HG03039 (cell line): ENCODE measurements around the gene AGAP3.
"Not testable (repeated sequence)": the region's sequence is repeated elsewhere in the genome, so short reads cannot be mapped to it uniquely, and the experiment has no call there.

ENCODE experiments used
- ATAC-seq: cut with Tn5 transposase; IDR thresholded peaks from one replicate; pipeline ENCODE4 v1.9.1; 2021; ENCODE audit warnings: mild to moderate bottlenecking, moderate library complexity; ENCODE audit not compliant: unreplicated experiment

The AGAP3 gene

DNA sequence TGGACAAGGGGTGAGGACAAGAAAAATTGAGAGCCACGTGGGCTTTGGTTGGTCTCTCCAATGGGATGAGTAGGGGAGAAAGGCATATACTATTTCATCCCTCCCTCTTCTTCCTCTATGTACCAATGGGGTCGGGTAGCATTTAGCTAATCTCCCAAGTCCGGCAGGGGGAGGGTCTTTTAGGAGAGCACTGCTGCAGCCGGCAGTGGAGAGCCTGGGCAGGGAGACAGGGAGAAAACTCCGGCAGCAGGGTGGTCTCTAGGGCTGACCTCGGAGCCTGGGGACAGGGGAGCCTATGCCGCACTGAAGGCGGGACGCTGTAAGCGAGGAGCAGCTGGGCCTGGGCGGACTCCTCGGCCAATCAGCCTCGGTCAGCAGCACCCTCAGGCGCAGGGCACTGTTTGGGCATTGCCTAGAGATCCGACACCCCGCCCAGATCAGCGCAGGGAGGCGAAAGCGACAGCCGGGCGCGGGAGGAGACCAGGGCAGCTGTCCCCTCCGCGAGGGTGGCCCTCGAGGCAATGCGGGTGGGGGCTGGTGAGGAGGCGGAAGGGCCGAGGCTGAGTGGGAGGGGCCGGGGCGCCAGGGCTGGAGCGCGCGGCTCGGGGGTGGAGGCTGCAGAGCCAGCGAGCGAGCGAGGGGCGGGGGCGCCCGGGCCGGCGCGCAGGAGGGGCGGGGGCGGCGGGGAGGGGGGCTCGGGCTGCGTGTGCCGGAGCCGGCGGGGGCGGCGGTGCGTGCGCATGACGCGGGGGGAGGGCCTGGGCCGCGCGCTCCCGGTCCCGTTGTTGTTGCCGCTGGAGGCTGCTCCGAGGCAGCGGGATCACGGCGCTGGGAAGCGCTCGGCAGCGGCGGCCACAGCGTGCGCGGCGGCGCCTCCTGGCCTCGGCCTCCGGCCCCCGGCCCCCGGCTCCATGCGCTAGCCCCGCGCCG lies at the start of gene AGAP3:
AGAP3 (plus strand) TSS at position 785 of the 930 bp plus-strand sequence. CDS start 267 bp downstream, outside the sequence.
- ATAC-seq: peak; percentile 36

DNA sequence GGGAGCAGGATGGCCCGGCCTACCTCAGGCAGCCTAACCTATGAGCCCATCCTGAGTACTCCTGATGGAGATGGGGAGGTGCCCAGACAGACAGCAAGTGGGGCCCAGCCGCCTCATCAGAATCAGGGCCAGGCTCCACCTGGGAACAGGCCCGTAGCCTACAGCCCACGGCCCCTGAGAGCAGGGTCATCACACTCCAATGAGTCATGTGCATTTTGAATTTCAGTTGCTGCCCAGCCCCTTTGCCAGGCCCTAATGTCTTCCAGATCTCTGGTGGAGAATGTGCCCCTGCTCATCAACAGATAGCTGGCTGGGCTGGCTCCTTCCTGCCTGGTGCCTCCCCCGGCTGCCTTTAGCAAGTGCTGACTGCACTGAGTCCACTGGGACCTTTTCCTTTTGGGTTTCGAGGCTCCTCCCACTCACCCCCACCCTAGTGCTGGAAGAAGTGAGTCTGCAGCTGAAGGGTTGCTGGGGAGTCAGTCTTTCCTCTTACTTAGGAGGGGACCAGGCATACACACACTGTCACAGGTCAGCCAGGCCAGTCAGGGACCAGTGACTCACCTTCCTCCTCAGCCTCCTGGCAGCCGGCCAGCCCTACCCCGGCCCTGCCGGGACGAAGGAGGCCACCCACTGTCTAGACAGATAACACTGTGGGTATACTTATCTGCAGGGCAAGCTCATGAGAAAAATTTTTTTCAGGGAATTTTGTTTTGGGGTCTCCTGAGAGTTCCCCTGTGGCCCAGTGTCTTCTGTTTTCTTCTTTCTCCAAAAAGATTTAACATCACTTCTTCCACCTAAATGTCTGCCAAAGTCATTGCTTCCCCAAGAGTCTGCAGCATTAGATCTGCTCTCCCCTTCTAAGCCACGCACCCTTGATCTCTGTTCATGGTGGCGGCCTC lies 47.1 kb upstream of the AGAP3 start:
- no peak for ATAC-seq

DNA sequence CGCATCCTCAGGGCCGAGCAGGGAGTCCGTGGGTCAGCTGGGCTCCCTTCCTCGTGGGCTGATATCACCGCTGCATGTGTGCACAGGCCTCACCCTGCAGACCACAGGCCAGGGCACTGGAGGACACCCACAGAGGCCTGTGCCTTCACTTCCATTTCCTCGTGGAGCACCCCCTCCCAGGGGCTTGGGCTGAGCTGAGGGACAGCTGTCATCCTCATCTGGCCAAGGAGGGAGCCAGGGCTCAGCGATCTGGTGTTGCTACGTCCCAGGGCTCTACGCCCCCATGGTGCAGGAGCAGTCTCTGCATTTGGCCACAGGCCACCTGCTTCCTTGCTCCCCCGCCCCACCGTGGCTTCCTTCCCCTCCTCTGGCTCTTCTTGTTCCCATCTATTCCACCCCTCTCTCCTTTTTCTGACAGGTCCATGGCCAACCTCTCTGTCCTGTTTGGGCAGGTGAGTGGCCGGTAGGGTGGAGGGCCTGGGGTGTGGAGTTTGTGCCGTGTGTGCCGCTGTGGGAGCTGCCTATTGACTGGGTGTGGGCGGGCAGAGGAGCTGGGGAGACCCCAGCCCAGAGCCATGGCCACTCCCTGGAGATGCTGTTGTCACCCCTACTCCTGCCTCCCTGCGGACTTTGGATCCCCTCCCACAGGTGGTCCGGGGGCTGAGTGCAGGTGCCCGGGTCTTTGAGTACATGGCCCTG lies 46.3 kb upstream of the AGAP3 start:
- no peak for ATAC-seq

DNA sequence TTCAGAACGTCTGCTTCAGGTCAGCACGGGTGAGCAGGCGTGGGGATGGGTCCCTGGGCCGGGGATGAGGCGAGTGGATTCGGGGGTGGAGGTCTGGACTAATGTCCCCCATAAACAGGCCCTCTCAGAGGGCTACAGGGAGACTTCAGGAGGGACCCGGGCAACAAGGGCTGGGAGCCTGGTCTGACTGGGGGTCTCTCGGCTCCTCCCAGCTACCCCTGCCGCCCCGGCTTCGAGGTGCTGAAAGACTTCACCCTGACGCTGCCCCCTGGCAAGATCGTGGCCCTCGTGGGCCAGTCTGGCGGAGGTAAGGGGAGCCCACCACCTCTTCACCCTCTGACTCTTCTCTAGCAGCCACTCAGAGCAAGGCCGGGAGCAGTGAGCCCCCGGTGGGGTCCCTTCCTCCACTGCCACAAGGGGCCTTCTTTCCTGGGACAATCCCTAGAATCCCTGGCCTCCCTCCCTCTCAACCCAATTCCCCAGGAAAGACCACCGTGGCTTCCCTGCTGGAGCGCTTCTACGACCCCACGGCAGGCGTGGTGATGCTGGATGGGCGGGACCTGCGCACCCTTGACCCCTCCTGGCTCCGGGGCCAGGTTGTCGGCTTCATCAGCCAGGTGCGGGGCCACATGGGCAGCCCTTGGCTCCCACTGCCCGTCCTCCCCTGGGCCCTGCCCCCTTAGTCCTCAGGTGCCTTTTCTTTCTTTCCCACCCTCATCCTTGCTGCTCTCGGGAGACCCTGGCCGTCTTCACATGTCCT lies 45.5 kb upstream of the AGAP3 start:
- no peak for ATAC-seq

DNA sequence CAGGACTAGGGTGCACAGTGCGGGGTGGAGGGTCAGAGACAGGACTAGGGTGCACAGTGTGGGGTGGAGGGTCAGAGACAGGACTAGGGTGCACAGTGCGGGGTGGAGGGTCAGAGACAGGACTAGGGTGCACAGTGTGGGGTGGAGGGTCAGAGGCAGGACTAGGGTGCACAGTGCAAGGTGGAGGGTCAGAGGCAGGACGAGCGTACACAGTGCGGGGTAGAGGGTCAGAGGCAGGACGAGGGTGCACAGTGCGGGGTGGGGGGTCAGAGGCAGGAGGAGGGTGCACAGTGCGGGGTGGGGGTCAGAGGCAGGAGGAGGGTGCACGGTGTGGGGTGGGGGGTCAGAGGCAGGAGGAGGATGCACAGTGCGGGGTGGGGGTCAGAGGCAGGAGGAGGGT lies 42.8 kb upstream of the AGAP3 start:
- ATAC-seq: not testable (repeated sequence)

DNA sequence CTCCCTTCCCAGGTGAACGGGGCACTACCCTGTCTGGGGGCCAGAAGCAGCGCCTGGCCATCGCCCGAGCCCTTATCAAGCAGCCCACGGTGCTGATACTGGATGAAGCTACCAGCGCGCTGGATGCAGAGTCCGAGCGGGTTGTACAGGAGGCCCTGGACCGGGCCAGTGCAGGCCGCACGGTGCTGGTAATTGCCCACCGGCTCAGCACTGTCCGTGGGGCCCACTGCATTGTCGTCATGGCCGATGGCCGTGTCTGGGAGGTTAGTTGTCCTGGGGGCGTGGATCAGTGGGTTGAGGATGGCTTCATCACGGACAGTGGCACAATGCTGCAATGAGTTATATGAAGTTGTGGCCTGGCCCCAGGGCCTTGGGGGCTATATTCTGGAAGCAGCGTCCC lies 42.3 kb upstream of the AGAP3 start:
- no peak for ATAC-seq

DNA sequence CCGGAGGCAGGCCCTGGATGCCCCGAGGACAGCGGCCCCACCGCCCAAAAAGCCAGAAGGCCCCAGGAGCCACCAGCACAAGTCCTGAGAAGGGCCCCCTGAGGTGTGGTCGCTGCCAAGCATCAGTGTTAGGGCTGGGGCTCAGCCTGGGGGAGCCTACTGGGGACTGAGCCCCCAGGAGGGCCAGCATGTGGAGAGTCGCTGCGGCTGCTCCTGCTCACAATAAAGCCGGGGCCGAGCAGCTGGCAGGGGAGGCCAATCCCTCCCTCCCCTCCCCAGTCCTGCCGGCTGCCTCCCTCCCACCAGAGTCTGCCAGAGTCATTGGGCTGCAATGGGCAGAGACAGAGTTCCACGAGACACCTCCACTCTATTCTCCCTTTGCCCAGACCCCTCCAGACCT lies 41.0 kb upstream of the AGAP3 start:
- no peak for ATAC-seq

DNA sequence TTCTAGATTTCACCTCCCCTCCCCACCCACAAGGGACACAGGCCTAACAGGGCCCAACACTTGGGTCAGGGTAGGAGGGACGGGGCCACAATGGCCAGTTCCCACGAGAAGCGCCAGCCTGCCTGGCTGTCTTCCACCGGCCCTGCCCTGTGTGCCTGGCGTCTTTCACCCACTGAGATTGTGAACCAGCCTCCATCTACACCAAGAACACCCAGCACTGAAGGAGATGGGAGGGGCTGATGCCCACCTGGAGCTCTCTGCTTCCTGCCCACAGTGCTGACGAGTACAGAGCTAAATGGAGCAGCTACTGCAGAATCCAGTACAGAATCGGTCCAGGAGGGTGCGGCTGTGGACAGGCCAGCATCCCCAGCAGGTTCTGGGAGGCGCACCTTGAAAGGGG lies 40.3 kb upstream of the AGAP3 start:
- no peak for ATAC-seq

DNA sequence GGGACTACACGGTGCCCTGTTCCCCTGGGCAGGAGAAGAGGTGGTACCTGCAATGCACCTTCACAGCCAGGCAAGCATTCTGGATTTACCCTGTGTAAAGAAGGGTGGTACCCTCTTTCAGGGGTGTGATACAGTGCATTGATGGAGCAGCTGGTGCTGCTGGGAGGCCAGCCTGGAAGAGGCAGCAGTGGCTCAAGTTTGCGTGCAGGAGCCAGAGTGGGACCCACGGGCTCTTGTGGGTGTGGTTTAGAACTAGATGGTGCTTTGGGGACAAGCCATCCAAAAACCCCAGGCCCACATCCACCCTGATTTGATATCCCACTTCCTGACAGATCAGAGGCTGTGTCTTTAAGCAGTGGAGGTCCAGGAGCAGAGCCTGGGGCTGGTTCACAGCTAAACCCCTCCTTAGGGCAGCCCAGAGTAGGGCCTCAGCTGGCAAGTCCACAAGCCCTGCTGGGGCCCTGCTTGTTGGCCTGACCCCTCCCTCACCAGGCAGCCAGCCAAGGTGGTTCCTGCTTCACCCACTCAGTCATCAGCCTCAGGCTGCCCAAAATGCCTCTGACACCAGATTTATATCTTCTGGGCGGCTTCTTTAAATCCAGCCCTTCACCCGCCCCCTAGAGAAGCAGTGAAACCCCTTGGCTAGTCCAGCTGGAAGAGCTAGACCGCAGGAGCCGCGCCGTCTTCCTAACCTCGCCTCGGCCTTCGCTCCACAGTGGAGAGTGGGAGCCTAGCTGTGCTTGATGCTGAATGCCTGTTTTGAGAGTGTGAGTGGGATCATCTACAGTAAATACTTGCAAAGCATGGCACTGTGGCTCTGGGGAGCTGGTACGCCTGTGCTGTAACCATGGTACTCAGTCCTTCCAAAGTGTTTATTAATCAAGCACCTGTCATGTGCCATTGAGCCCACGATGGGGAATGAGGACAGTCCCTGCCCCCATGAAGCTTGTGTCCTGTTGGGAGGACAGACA lies 39.4 kb upstream of the AGAP3 start:
- ATAC-seq: no peak

DNA sequence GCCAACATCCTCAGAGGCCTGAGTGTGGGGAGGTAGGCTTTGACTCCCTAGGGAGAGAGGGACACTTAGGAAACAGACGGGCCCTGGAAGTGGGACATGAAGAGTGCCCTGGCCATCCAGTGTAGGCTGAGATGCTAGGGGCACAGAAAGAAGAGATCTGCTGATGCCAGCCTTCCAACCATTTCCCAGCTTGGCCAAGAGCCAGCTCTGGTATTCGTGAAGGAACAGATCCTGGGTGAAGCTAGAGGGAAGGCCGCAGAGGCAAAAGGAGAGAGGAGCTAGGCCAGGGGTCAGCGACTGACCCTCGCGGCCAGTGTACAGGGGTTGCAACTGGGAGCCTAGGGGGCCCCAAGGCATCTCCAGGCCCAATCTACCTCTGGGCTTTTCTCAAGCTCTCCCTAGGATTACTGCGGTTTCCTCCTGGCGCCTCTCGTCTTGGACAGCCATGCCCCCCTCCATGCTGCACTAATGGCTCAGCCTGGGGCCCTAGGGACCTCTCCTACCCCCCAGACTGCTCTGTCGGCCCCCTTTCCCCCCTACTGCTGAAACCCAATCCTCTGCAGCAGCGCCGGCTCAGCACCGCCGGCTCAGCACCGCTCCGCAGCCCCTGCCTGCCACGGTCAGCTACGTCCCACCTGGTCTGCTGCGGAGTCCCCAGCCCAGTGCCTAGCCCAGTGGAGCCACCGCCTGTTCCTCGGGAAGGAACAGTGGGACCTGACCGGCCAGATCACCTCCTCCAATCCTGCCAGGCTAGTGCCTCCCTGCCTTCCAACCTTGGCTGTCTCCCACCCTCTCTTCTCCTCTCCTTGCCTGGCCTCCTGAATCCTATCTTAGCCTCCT lies 38.1 kb upstream of the AGAP3 start, which contains the start of gene ASIC3:
ASIC3 (plus strand) TSS at position 556 of the 840 bp plus-strand sequence. CDS start 355 bp downstream, outside the sequence.
- no peak for ATAC-seq

DNA sequence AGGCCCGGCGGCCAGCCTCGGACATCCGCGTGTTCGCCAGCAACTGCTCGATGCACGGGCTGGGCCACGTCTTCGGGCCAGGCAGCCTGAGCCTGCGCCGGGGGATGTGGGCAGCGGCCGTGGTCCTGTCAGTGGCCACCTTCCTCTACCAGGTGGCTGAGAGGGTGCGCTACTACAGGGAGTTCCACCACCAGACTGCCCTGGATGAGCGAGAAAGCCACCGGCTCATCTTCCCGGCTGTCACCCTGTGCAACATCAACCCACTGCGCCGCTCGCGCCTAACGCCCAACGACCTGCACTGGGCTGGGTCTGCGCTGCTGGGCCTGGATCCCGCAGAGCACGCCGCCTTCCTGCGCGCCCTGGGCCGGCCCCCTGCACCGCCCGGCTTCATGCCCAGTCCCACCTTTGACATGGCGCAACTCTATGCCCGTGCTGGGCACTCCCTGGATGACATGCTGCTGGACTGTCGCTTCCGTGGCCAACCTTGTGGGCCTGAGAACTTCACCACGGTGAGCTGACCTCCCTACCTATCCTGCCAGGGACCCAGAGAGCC lies 37.3 kb upstream of the AGAP3 start:
- no peak for ATAC-seq

DNA sequence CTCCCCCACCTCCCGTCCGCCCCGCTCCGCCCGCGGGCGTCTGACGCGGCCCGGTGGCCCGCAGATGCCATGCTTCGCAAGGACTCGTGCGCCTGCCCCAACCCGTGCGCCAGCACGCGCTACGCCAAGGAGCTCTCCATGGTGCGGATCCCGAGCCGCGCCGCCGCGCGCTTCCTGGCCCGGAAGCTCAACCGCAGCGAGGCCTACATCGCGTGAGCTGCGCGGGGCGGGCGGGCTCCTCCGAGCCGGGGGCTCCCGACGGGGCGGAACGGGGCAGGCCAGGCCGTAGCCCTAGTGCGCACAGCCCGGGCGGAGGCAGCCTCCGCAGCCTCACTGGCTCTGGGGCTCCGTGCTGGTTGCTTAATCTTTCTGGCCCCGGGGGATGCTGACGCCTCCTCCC lies 35.2 kb upstream of the AGAP3 start:
- no peak for ATAC-seq

DNA sequence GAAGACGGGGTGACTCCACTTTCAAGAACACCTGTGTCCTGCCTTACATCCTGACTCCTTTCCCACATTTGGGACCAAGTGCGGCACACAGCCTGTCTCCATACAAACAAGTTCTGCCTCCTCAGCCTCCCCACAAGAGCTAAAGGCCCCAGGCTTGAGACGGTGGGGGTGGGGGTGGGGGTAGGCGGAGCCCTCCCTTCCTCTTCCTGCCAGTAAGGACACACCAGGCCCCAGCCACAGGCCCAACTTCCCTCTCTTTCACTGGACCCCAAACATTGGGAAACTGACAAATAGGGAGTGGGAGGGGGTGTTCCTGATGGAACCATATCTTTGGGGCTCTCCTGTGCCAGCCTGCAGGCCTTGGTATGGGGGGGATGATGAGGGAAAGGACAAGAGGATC lies 33.2 kb upstream of the AGAP3 start:
- no peak for ATAC-seq

DNA sequence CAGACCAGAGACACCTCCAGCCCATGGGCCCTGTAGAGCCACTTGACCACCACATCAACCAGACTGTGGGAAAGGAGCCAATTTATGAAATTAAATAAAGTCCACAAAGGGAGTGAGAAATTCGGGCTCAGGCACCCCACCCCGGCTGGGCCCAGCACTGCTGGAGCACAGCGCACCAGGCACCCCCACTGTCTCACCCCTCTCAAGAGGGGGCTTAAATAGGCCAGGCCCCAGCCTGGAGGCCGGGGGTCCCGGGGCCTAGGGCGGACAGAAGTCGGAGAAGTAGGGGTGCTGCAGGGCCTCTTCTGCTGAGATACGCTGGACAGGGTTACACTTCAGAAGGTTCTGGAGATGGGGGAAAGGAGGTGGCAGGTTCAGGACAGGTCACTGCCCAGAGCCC lies 32.5 kb upstream of the AGAP3 start:
- ATAC-seq: no peak

DNA sequence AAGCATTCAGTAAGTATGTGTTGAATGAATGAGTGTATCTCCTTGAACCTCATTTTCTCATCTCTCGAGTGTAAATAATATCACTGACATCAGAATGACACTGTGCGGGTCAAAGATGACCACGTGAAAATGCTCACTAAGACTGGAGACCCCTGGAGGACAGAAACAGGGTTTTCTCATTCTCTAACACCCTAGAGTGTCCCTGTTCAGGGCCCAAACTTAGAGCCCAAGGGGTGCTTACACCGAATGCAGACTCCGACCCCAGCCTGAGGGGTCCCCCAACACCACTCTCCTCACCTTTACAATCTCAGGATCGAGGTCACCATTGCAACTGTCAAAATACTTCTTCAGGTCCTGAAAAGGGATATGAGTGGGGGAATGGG lies 30.0 kb upstream of the AGAP3 start:
- no peak for ATAC-seq

DNA sequence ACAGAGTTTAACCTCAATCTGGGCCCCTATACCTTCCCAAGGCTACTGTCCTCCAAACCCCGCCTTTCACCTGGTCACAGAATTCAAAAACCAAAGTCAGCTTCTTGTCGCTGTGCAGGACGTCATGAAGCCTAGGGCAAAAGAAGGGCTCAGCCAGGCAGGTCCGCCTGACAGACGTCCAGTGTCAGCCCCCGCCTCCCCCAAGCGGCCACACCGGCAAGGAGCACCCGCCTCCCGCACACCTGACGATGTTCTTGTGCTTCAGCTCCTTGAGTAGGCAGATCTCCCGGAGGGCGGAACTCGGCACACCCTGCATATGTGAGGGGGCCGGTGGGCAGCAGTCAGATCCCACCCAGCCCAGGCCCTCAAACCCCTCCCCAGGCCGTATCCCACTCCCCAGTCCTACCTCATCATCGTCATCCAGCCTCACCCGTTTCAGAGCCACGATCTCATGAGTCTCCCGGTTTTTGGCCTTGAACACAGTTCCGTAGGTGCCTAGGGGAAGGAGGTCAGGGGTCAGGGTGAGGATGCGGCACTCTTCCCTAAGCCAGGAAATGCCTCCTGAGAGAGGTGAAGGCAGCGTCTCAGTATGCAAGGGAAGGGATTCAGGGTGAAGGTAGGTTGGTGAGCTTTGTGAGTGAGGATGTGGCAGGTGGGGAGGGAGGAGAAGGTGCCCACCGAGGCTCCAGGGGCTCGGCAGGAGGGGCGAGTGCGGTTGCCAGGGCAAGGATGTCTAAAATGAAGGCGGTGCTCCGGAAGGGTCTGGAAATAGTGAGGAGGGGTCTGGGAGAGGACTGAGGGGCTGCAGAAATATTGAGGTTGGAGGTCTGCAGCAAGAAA lies 29.4 kb upstream of the AGAP3 start:
- no peak for ATAC-seq

DNA sequence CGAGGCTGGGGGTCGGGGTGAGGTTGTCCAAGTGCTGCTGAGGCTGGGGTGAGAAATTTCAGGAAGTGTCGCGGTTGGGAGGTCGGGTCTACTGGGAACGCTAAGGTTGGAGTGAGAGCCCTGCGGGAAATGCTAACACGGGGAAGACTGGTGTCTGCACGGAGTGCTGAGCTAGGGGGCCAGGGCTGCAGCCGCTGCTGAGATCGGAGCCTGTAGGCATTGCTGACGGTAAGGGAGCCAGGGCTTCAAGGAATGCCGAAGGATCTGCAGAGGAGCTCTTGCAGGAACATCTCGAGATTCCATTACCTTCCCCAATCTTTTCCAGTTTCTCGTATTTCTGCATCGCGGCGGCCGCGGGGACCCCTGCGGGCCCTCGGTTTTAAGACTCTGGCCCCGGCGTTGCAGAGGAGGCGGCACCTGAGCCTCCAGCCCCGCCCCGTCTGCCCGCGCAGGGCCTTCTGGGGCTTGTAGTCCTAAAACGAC lies 28.7 kb upstream of the AGAP3 start, which contains the start of gene CDK5:
CDK5 (minus strand) TSS at position 392 of the 483 bp plus-strand sequence; CDS start at position 343, 49 bp downstream.
- ATAC-seq: peak; percentile 11
